WERI-Rb-1 (cell line): Measurements from ENCODE around the gene CPNE5.

ENCODE experiments used
- DNase-seq: peaks from one replicate; pipeline ENCODE4 v3.0.0-alpha.2; 2020
- H3K27ac ChIP-seq: fragments of 250-450 bp; sonication (Bioruptor Pico); 2 replicates; pipeline ENCODE4 v1.5.1; 2020; ENCODE audit warnings: mild to moderate bottlenecking, moderate library complexity
- H3K27me3 ChIP-seq: fragments of 250-450 bp; sonication (Bioruptor Pico); 2 replicates; pipeline ENCODE4 v1.5.1; 2021; ENCODE audit warnings: mild to moderate bottlenecking, low read depth, moderate library complexity; ENCODE audit not compliant: insufficient read depth, severe bottlenecking
- H3K36me3 ChIP-seq: fragments of 250-450 bp; sonication (Bioruptor Pico); 2 replicates; pipeline ENCODE4 v1.5.1; 2020; ENCODE audit warnings: mild to moderate bottlenecking, moderate library complexity
- H3K4me3 ChIP-seq: 2 replicates; pipeline ENCODE4 v1.5.1; 2011; ENCODE audit warnings: low read depth, mild to moderate bottlenecking, control low read depth, low read length
- H3K9me3 ChIP-seq: fragments of 250-450 bp; sonication (Bioruptor Pico); 2 replicates; pipeline ENCODE4 v1.5.1; 2021; ENCODE audit warnings: mild to moderate bottlenecking, moderate library complexity; ENCODE audit not compliant: severe bottlenecking
- TF ChIP-seq, protein P1 (sequence below): IDR thresholded peaks from 2 replicates; pipeline ENCODE4 v1.5.1; 2011; ENCODE audit warnings: low read depth, mild to moderate bottlenecking, control low read depth, inconsistent platforms, low read length

The CPNE5 gene

GRCh38 chr6:36694616-36695015 lies 144.6 kb downstream of the CPNE5 start:
- DNase-seq = no peak
- H3K4me3 ChIP-seq = no peak overlapping the region
- TF ChIP-seq, protein P1, sequence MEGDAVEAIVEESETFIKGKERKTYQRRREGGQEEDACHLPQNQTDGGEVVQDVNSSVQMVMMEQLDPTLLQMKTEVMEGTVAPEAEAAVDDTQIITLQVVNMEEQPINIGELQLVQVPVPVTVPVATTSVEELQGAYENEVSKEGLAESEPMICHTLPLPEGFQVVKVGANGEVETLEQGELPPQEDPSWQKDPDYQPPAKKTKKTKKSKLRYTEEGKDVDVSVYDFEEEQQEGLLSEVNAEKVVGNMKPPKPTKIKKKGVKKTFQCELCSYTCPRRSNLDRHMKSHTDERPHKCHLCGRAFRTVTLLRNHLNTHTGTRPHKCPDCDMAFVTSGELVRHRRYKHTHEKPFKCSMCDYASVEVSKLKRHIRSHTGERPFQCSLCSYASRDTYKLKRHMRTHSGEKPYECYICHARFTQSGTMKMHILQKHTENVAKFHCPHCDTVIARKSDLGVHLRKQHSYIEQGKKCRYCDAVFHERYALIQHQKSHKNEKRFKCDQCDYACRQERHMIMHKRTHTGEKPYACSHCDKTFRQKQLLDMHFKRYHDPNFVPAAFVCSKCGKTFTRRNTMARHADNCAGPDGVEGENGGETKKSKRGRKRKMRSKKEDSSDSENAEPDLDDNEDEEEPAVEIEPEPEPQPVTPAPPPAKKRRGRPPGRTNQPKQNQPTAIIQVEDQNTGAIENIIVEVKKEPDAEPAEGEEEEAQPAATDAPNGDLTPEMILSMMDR = no peak
- no peaks in the 10 kb centered on the region for H3K36me3 ChIP-seq
- H3K9me3 ChIP-seq = peaks cover 3% of the 10 kb centered on the region
- no peaks in the 10 kb centered on the region for H3K27me3 ChIP-seq
- no peak overlapping the region for H3K27ac ChIP-seq

DNA sequence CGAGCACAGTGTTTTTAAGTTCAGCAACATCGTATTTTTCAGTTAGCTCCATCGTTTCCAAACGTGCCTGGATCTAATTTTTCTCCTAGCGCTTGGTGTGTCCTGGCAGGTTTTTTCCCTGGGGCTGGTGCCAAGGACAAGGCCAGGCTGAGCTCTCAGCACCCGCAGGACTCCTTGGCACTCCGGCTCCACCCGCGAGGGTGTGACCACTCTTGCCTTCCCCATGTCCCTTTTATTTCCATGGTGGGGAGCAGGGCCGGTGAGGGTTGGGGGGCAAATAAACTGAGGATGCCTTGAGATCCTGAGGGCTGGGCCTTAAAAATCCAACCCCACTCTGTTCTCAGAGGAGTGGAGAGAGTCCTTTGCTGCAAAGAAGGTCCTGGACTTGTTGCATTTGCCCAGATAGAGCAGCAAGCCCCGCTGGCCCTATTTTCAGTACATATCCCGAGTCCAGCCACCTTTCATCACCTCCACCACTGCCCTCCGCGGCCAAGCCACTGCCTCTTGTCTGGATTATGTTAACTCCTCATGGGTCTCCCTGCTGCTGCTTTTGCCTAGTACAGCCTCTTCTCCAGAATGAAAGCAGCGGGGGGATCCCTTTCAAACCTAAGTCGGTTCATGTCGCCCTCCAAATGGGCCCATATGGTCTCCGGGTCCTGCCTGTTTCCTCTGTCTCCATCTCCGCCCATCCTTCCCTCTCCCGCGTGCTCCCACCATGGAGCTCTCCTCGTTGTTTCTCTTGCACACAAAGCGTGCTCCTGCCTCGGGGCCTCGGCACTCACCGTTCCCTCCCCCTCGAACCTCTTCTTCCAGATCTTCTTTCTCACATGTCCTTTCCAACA lies 146.2 kb downstream of the CPNE5 start:
- H3K36me3 ChIP-seq = no peaks in the 10 kb centered on the region
- no peaks in the 10 kb centered on the region for H3K27me3 ChIP-seq
- TF ChIP-seq, protein P1 = no peak
- H3K9me3 ChIP-seq = peaks cover 3% of the 10 kb centered on the region
- DNase-seq = no peak
- H3K4me3 ChIP-seq = no peak overlapping the region
- no peak overlapping the region for H3K27ac ChIP-seq

GRCh38 chr6:36692220-36692619 lies 147.0 kb downstream of the CPNE5 start:
- Histone ChIP-seq H3K27ac (no peak overlapping the region), H3K27me3 (no peaks in the 10 kb centered on the region), H3K9me3 (peaks cover under 1% of the 10 kb centered on the region), H3K36me3 (peaks cover 7% of the 10 kb centered on the region), H3K4me3 (no peak overlapping the region)
- TF ChIP-seq, protein P1 = no peak
- no peak for DNase-seq

- DNase-seq = no peak
- Histone ChIP-seq H3K36me3 (peaks cover 13% of the 10 kb centered on the region), H3K9me3 (no peaks in the 10 kb centered on the region), H3K27ac (no peak overlapping the region), H3K4me3 (no peak overlapping the region), H3K27me3 (no peaks in the 10 kb centered on the region)
- TF ChIP-seq, protein P1 = no peak
Observed at GRCh38 chr6:36691612-36692011, 147.6 kb downstream of the CPNE5 start.

GRCh38 chr6:36691011-36691410 lies 148.2 kb downstream of the CPNE5 start:
- no peaks in the 10 kb centered on the region for H3K27me3 ChIP-seq
- H3K4me3 ChIP-seq = no peak overlapping the region
- no peaks in the 10 kb centered on the region for H3K9me3 ChIP-seq

More at GRCh38 chr6:36691011-36691410, 148.2 kb downstream of the CPNE5 start:
- Histone ChIP-seq H3K27ac (no peak overlapping the region), H3K36me3 (peaks cover 19% of the 10 kb centered on the region)
- TF ChIP-seq, protein P1 = no peak
- no peak for DNase-seq
